Panc1 (cell line): ENCODE results near the gene BRMS1L. TPM values are rescaled to one million over a fixed set of nuclear protein-coding genes. Genes with fewer than 3 reads are reported as not detected.

Experiments used
- ATAC-seq: fragments of 200-7000 bp; cut with Tn5 transposase; 2 replicates; pipeline ENCODE4 v1.9.1; 2020; ENCODE audit warnings: mild to moderate bottlenecking, moderate library complexity
- BruUV-seq: library from RNA; stranded (reverse); fragments of 400-500 nt; replicated peaks from 2 replicates; lab custom pipeline; 2021; lab: Mats Ljungman, UMichigan
- CTCF ChIA-PET: fragments of 300-600 bp; sonication (Branson Sonifier 250); formaldehyde crosslinking; loops from one replicate; lab custom pipeline; 2022; ENCODE audit warnings: antibody characterized with exemption; lab: Charles Lee
- POLR2A ChIA-PET: fragments of 300-600 bp; sonication (Branson Sonifier 250); formaldehyde crosslinking; loops from one replicate; lab custom pipeline; 2022; ENCODE audit warnings: antibody characterized with exemption; lab: Charles Lee
- DNase-seq: peaks from one replicate; pipeline ENCODE4 v3.0.0-alpha.2; 2010; ENCODE audit warnings: low read depth, low spot score
- H3K27ac ChIP-seq: 2 replicates; pipeline ENCODE4 v1.5.1; 2011; ENCODE audit warnings: mild to moderate bottlenecking, low read length, inconsistent platforms
- H3K27me3 ChIP-seq: fragments of 200-500 bp; sonication (Bioruptor generic); 2 replicates; pipeline ENCODE4 v1.6.0; 2014; ENCODE audit warnings: low read length, inconsistent platforms; ENCODE audit not compliant: control insufficient read depth, insufficient read depth
- H3K36me3 ChIP-seq: fragments of 200-500 bp; sonication (Bioruptor generic); 2 replicates; pipeline ENCODE4 v1.5.1; 2014; ENCODE audit warnings: inconsistent platforms, mild to moderate bottlenecking, low read length, moderate library complexity; ENCODE audit not compliant: control insufficient read depth, insufficient read depth
- H3K4me1 ChIP-seq: 2 replicates; pipeline ENCODE4 v1.5.1; 2011; ENCODE audit warnings: inconsistent platforms, mild to moderate bottlenecking, low read length, moderate library complexity; ENCODE audit not compliant: control insufficient read depth, insufficient read depth
- H3K4me3 ChIP-seq, 2 experiments: 2 replicates each; pipeline ENCODE4 v1.5.1; 2011 to 2012; ENCODE audit warnings: low read depth in 2 of 2, low read length in 2 of 2, mild to moderate bottlenecking in 2 of 2, inconsistent platforms in 1 of 2, moderate library complexity in 1 of 2
- H3K9me3 ChIP-seq: fragments of 200-500 bp; sonication (Bioruptor generic); 2 replicates; pipeline ENCODE4 v1.5.1; 2014; ENCODE audit warnings: low read depth, mild to moderate bottlenecking, inconsistent platforms, low read length, moderate library complexity; ENCODE audit not compliant: control insufficient read depth, insufficient read depth
- POLR2AphosphoS5 ChIP-seq: IDR thresholded peaks from 2 replicates; pipeline ENCODE4 v1.6.1; 2012; ENCODE audit warnings: mild to moderate bottlenecking, low read depth, low read length, moderate library complexity
- REST ChIP-seq, 2 experiments: IDR thresholded peaks; 2 replicates each; pipeline ENCODE4 v1.6.1; 2011 to 2012; ENCODE audit warnings: low read depth in 2 of 2, control low read depth in 1 of 2, low read length in 1 of 2, mild to moderate bottlenecking in 1 of 2, moderate library complexity in 1 of 2; ENCODE audit not compliant: insufficient read depth in 1 of 2
- SIN3A ChIP-seq: IDR thresholded peaks from 2 replicates; pipeline ENCODE4 v1.6.1; 2012; ENCODE audit warnings: low read depth, mild to moderate bottlenecking, low read length, moderate library complexity, borderline replicate concordance; ENCODE audit not compliant: insufficient read depth
- TCF7L2 ChIP-seq: IDR thresholded peaks from 2 replicates; pipeline ENCODE4 v1.6.1; 2011; ENCODE audit warnings: mild to moderate bottlenecking, low read depth, low read length, inconsistent platforms
- in situ Hi-C: cut with HindIII; loops from 2 replicates; pipeline ENCODE4 v1.10.0; 2016; ENCODE audit warnings: low sequenced_read_pairs, low pct_unique_long_range_greater_than_20kb
- intact Hi-C: fragments of 100-400 bp; cut with micrococcal nuclease; formaldehyde crosslinking; loops from one replicate; pipeline ENCODE4 v1.10.0; 2022; ENCODE audit not compliant: unreplicated experiment
- total RNA-seq: library from RNA; stranded (reverse); gene quantifications from one replicate; pipeline ENCODE4 v1.2.1, GENCODE V29; 2021; ENCODE audit not compliant: unreplicated experiment
- TF ChIP-seq, protein P1 (sequence below): fragments of 450-650 bp; IDR thresholded peaks from 2 replicates; pipeline ENCODE4 v1.5.1; 2017; ENCODE audit warnings: mild to moderate bottlenecking

Gene BRMS1L
- total RNA-seq, 1 experiment from 2014 or later = 10.5 TPM

DNA sequence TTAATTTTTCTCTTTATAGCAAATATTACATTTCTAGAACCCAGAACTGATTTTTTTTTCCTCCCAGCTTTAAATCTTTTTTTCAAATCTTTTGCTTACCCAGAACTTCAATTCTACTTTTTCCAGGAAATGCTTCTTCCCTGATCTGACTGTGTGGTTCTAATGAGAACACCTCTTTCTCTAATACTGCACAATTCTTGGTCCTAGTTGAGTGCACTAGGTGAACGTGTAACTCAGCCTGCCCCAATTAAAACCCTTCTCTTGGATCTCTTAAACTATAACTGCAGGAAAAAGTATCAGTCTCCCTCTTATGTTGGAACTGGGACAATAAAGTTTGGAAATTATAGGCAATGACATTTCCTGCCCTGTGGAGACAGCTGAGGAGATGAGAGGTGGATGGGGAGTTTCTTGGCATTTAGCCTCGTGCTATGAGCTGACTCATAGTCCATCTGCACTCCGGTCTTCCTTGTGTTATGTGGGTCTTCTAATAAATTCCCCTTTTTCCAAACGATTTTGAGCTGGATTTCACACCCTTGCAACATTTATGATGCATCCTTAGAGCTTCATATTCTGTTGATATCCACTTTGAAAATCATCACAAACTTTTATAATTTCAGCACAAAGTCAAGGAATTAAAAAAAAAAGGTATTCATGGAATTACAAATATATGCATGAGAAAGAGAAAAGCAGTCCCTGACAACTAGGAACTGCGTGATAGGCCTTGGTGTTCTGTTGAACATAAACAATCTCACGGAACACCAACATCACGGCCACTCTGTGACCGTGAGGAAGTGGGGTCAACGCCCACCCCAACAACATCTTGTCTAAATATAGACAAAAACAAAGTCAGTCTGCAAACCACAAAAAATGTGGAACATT is 52.4 kb downstream of the BRMS1L start:
- H3K4me1 ChIP-seq = no peaks in the 10 kb centered on the region
- no peaks in the 10 kb centered on the region for H3K9me3 ChIP-seq
- DNase-seq (no peak), ATAC-seq (no peak)
- H3K4me3 ChIP-seq = no peak overlapping the region
- CTCF ChIA-PET = interaction anchor here (0.6 kb wide), 1 partner anchor 102 kb away, joined by 4 read pairs; no protein-coding TSS in a partner anchor
- intact Hi-C loops = no loop called here
- in situ Hi-C loops = no loop called here
- H3K27ac ChIP-seq = no peak overlapping the region
- H3K36me3 ChIP-seq = no peaks in the 10 kb centered on the region
- no TSS peak for BruUV-seq
- TF ChIP-seq REST (IDR thresholded peaks at IDR 0.05; ENCODE audit: insufficient read depth in 1 of 2, low read depth in 2 of 2, low read length in 1 of 2) = no peak
- TF ChIP-seq POLR2AphosphoS5 = no peak
- TF ChIP-seq TCF7L2 = no peak
- no peak for TF ChIP-seq SIN3A
- TF ChIP-seq, protein P1, sequence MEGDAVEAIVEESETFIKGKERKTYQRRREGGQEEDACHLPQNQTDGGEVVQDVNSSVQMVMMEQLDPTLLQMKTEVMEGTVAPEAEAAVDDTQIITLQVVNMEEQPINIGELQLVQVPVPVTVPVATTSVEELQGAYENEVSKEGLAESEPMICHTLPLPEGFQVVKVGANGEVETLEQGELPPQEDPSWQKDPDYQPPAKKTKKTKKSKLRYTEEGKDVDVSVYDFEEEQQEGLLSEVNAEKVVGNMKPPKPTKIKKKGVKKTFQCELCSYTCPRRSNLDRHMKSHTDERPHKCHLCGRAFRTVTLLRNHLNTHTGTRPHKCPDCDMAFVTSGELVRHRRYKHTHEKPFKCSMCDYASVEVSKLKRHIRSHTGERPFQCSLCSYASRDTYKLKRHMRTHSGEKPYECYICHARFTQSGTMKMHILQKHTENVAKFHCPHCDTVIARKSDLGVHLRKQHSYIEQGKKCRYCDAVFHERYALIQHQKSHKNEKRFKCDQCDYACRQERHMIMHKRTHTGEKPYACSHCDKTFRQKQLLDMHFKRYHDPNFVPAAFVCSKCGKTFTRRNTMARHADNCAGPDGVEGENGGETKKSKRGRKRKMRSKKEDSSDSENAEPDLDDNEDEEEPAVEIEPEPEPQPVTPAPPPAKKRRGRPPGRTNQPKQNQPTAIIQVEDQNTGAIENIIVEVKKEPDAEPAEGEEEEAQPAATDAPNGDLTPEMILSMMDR = no peak
- H3K27me3 ChIP-seq = no peaks in the 10 kb centered on the region
- POLR2A ChIA-PET = no interaction called here

DNA sequence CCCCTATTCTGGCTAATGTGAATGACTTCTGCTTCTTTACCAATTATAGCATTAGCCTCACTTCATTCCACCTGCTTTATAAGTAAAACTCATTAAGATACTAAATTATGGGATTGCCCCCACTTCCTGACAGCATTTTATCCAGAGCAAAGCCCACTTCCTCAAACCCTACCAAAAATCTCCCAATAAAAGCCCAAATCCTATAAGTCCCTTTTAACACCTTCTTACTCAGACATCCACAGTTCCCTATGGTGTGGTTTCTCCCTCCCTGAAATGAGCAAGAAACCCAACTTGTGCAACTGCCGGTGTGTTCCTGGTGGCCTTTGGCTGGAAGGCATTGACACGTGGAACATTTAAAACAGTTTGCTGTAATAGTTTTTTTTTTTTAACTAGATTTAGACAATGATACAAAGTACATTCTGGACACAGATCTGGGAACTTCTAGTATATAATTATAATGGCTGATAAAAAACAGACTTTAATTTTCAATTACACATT is 53.1 kb downstream of the BRMS1L start:
- Histone ChIP-seq H3K36me3 (no peaks in the 10 kb centered on the region), H3K9me3 (no peaks in the 10 kb centered on the region), H3K4me1 (no peaks in the 10 kb centered on the region), H3K4me3 (no peak overlapping the region), H3K27ac (no peak overlapping the region), H3K27me3 (no peaks in the 10 kb centered on the region)
- BruUV-seq = no TSS peak
- POLR2A ChIA-PET = no interaction called here
- in situ Hi-C loops (no loop called here), intact Hi-C loops (no loop called here)
- TF ChIP-seq TCF7L2 = no peak
- TF ChIP-seq SIN3A = no peak
- TF ChIP-seq, protein P1 = no peak
- TF ChIP-seq REST (IDR thresholded peaks at IDR 0.05; ENCODE audit: insufficient read depth in 1 of 2, low read depth in 2 of 2, low read length in 1 of 2) = no peak
- TF ChIP-seq POLR2AphosphoS5 = no peak
- CTCF ChIA-PET = interaction anchor here (0.6 to 1.0 kb wide), 3 partner anchors 101 to 494 kb away, joined by 3 to 8 read pairs (median 4); no protein-coding TSS in a partner anchor
- no peak for DNase-seq
- ATAC-seq = no peak
